PC-3 (cell line): Measurements from ENCODE around the gene CD3E. TPM values are rescaled to one million over a fixed set of nuclear protein-coding genes. Genes with fewer than 3 reads are reported as not detected.

Source experiments
- ATAC-seq: fragments of 200-7000 bp; cut with Tn5 transposase; 2 replicates; pipeline ENCODE4 v1.9.1; 2020; ENCODE audit warnings: mild to moderate bottlenecking, moderate library complexity
- Bru-seq: library from RNA; stranded (reverse); fragments of 400-500 nt; gene quantifications from one replicate; lab custom pipeline; 2021; lab: Mats Ljungman, UMichigan
- BruChase-seq, 2 experiments: library from RNA; stranded (reverse); fragments of 400-500 nt; gene quantifications; one replicate each; lab custom pipeline; 2021; lab: Mats Ljungman, UMichigan
- BruUV-seq: library from RNA; stranded (reverse); fragments of 400-500 nt; replicated peaks from 2 replicates; lab custom pipeline; 2021; lab: Mats Ljungman, UMichigan
- CTCF ChIA-PET: fragments of 300-600 bp; sonication (Branson Sonifier 250); formaldehyde crosslinking; loops from one replicate; lab custom pipeline; 2022; ENCODE audit warnings: antibody characterized with exemption; lab: Charles Lee
- POLR2A ChIA-PET: fragments of 300-600 bp; sonication (Branson Sonifier 250); formaldehyde crosslinking; loops from one replicate; lab custom pipeline; 2022; ENCODE audit warnings: antibody characterized with exemption; ENCODE audit not compliant: unreplicated experiment; lab: Charles Lee
- DNase-seq: peaks from one replicate; pipeline ENCODE4 v3.0.0-alpha.2; 2015
- H2AFZ ChIP-seq: fragments of 300-600 bp; sonication (generic); 2 replicates; pipeline ENCODE4 v1.6.0; 2016; ENCODE audit warnings: antibody characterized with exemption, low read length
- H3F3A ChIP-seq: fragments of 300-600 bp; sonication (generic); one replicate; pipeline ENCODE4 v1.6.0; 2017; ENCODE audit warnings: antibody characterized with exemption, low read length, control low read depth, mild to moderate bottlenecking; ENCODE audit not compliant: unreplicated experiment
- H3K27ac ChIP-seq: fragments of 300-600 bp; sonication (generic); 2 replicates; pipeline ENCODE4 v1.5.1; 2016; ENCODE audit warnings: mild to moderate bottlenecking, low read length
- H3K27me3 ChIP-seq: fragments of 300-600 bp; sonication (generic); 2 replicates; pipeline ENCODE4 v1.6.1; 2016; ENCODE audit warnings: low read length, mixed read lengths
- H3K36me3 ChIP-seq: fragments of 300-600 bp; sonication (generic); 2 replicates; pipeline ENCODE4 v1.6.1; 2016; ENCODE audit warnings: low read depth, mixed run types, low read length, mixed read lengths
- H3K4me1 ChIP-seq: fragments of 300-600 bp; sonication (generic); 2 replicates; pipeline ENCODE4 v1.5.1; 2016; ENCODE audit warnings: low read length; ENCODE audit not compliant: insufficient read depth
- H3K4me2 ChIP-seq: fragments of 300-600 bp; sonication (generic); 2 replicates; pipeline ENCODE4 v1.6.0; 2016; ENCODE audit warnings: low read length
- H3K4me3 ChIP-seq: fragments of 300-600 bp; sonication (generic); 2 replicates; pipeline ENCODE4 v1.5.1; 2016; ENCODE audit warnings: mild to moderate bottlenecking, low read length, mixed read lengths
- H3K79me2 ChIP-seq: fragments of 300-600 bp; sonication (generic); 2 replicates; pipeline ENCODE4 v1.6.1; 2017; ENCODE audit warnings: low read length, mixed read lengths
- H3K9ac ChIP-seq: fragments of 300-600 bp; sonication (generic); 2 replicates; pipeline ENCODE4 v1.6.0; 2016; ENCODE audit warnings: mild to moderate bottlenecking, low read length
- H3K9me2 ChIP-seq: fragments of 300-600 bp; sonication (generic); replicated peaks from 2 replicates; pipeline ENCODE4 v1.6.1; 2016; ENCODE audit warnings: mixed run types, low read length, mixed read lengths
- H3K9me3 ChIP-seq: fragments of 300-600 bp; sonication (generic); 2 replicates; pipeline ENCODE4 v1.6.1; 2016; ENCODE audit warnings: low read length, mixed read lengths
- H4K20me1 ChIP-seq: fragments of 300-600 bp; sonication (generic); 2 replicates; pipeline ENCODE4 v1.6.1; 2016; ENCODE audit warnings: low read length, mixed read lengths
- EZH2 ChIP-seq: fragments of 300-600 bp; sonication (generic); IDR thresholded peaks from one replicate; pipeline ENCODE4 v1.6.1; 2017; ENCODE audit warnings: antibody characterized with exemption, mild to moderate bottlenecking, low read length; ENCODE audit not compliant: unreplicated experiment
- EZH2phosphoT487 ChIP-seq: fragments of 300-600 bp; sonication (generic); IDR thresholded peaks from 2 replicates; pipeline ENCODE4 v1.6.1; 2018; ENCODE audit warnings: mild to moderate bottlenecking, antibody characterized with exemption, low read length, borderline replicate concordance
- intact Hi-C: fragments of 100-400 bp; cut with micrococcal nuclease; formaldehyde crosslinking; loops from 2 replicates; pipeline ENCODE4 v1.9.0; 2023
- long read RNA-seq: library from polyadenylated mRNA; unstranded; transcript quantifications from one replicate; pipeline ENCODE4 v2.0.0, GENCODE V29; 2021; ENCODE audit not compliant: unreplicated experiment
- total RNA-seq: library from RNA; depleted of rRNA; stranded (reverse); fragments of >200 nt; gene quantifications from 2 replicates; pipeline ENCODE4 v1.2.3, GENCODE V29; 2014; rRNA removed
- TF ChIP-seq, protein P1 (sequence below): fragments of 300-600 bp; sonication (generic); conservative IDR thresholded peaks from 2 replicates; pipeline ENCODE4 v1.5.1; 2017; ENCODE audit warnings: antibody characterized with exemption, low read depth, mild to moderate bottlenecking, low read length

The CD3E gene
- total RNA-seq (not detected in 2 replicates), Bru-seq, nascent RNA (not detected), BruChase-seq, experiment 1, labeled RNA remaining after a 6-hour chase (not detected), BruChase-seq, experiment 2, labeled RNA remaining after a 2-hour chase (not detected)
- long read RNA-seq: 0 reads

DNA sequence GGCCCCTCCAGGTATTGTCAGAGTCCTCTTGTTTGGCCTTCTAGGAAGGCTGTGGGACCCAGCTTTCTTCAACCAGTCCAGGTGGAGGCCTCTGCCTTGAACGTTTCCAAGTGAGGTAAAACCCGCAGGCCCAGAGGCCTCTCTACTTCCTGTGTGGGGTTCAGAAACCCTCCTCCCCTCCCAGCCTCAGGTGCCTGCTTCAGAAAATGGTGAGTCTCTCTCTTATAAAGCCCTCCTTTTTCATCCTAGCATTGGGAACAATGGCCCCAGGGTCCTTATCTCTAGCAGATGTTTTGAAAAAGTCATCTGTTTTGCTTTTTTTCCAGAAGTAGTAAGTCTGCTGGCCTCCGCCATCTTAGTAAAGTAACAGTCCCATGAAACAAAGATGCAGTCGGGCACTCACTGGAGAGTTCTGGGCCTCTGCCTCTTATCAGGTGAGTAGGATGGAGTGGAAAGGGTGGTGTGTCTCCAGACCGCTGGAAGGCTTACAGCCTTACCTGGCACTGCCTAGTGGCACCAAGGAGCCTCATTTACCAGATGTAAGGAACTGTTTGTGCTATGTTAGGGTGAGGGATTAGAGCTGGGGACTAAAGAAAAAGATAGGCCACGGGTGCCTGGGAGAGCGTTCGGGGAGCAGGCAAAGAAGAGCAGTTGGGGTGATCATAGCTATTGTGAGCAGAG lies at the start of gene CD3E:
Gene CD3E, plus strand, starts transcription at position 163 of the 681 bp plus-strand sequence. Its CDS starts 223 bp downstream, at position 386.
- intact Hi-C loops: no loop called here
- POLR2A ChIA-PET: no interaction called here
- Histone ChIP-seq H3K27ac (no peak within 1 kb of the TSS), H3K9ac (no peak within 1 kb of the TSS), H3K4me2 (no peak within 1 kb of the TSS), H4K20me1 (no peaks in the 10 kb centered on the region), H3K9me3 (no peaks in the 10 kb centered on the region), H3K79me2 (no peaks in the 10 kb centered on the region), H3K9me2 (no peaks in the 10 kb centered on the region), H3K27me3 (peaks cover 29% of the 10 kb centered on the region), H3F3A (no peaks in the 10 kb centered on the region), H2AFZ (no peak within 1 kb of the TSS), H3K36me3 (no peaks in the 10 kb centered on the region), H3K4me1 (no peaks in the 10 kb centered on the region), H3K4me3 (no peak within 1 kb of the TSS)
- DNase-seq (no peak), ATAC-seq (no peak)
- BruUV-seq: no TSS peak
- TF ChIP-seq, protein P1, sequence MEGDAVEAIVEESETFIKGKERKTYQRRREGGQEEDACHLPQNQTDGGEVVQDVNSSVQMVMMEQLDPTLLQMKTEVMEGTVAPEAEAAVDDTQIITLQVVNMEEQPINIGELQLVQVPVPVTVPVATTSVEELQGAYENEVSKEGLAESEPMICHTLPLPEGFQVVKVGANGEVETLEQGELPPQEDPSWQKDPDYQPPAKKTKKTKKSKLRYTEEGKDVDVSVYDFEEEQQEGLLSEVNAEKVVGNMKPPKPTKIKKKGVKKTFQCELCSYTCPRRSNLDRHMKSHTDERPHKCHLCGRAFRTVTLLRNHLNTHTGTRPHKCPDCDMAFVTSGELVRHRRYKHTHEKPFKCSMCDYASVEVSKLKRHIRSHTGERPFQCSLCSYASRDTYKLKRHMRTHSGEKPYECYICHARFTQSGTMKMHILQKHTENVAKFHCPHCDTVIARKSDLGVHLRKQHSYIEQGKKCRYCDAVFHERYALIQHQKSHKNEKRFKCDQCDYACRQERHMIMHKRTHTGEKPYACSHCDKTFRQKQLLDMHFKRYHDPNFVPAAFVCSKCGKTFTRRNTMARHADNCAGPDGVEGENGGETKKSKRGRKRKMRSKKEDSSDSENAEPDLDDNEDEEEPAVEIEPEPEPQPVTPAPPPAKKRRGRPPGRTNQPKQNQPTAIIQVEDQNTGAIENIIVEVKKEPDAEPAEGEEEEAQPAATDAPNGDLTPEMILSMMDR: no peak
- TF ChIP-seq EZH2 (no peak), EZH2phosphoT487 (no peak)
- CTCF ChIA-PET: interaction anchor here (0.6 kb wide), 1 partner anchor 1425 kb away, joined by 3 read pairs; no protein-coding TSS in a partner anchor

DNA sequence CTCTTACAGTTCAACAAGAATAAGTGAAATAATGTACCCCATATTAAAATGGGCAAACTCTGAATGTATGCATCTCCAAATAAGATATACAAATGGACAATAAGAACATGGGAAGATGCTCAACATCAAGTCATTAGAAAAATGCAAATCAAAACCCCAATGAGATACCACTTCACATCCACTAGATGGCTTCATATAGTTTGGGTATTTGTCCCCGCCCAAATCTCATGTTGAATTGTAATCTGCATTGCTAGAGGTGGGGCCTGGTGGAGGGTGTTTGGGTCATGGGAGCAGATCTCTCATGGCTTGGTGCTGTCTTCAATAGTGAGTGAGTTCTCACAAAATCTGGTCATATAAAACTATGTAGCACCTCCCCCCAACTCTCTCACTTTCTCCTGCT lies 46.1 kb upstream of the CD3E start:
- no peaks in the 10 kb centered on the region for H4K20me1 ChIP-seq
- no peak overlapping the region for H3K4me3 ChIP-seq
- H3K4me1 ChIP-seq: peaks cover 13% of the 10 kb centered on the region
- ATAC-seq (no peak), DNase-seq (peak; percentile 50)
- intact Hi-C loops: no loop called here
- H3F3A ChIP-seq: no peaks in the 10 kb centered on the region
- H3K79me2 ChIP-seq: peaks cover 19% of the 10 kb centered on the region
- ChIA-PET POLR2A (no interaction called here), CTCF (no interaction called here)
- no peak overlapping the region for H3K4me2 ChIP-seq
- TF ChIP-seq, protein P1: peak; percentile 68
- TF ChIP-seq EZH2phosphoT487 (no peak), EZH2 (no peak)
- BruUV-seq: no TSS peak
- H3K9me2 ChIP-seq: no peaks in the 10 kb centered on the region
- H3K27me3 ChIP-seq: no peaks in the 10 kb centered on the region
- no peak overlapping the region for H3K27ac ChIP-seq
- H3K9me3 ChIP-seq: no peaks in the 10 kb centered on the region
- H2AFZ ChIP-seq: no peak overlapping the region
- H3K36me3 ChIP-seq: peaks cover 49% of the 10 kb centered on the region
- H3K9ac ChIP-seq: no peak overlapping the region

DNA sequence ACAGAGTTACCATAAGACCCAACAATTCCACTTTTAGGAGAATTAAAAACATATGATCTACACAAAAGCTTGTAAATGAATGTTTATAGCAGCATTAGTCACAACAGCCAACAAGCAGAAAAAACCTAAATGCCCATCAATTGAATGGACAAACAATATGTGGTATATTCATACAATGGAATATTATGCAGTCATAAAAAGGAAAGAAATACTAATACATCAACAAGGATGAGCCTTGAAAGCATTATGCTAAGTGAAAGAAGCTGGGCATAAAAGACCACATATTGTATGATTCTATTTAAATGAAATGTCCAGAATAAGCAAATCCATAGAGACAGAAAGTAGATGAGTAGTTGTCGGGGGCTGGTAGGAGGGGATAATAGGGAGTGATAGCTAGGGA lies 45.4 kb upstream of the CD3E start:
- Histone ChIP-seq H2AFZ (no peak overlapping the region), H3K9ac (no peak overlapping the region), H3K9me3 (no peaks in the 10 kb centered on the region), H3K4me3 (no peak overlapping the region), H3K36me3 (peaks cover 49% of the 10 kb centered on the region), H3K4me1 (peaks cover 14% of the 10 kb centered on the region), H3K27ac (no peak overlapping the region), H3K9me2 (no peaks in the 10 kb centered on the region), H4K20me1 (no peaks in the 10 kb centered on the region), H3K4me2 (no peak overlapping the region), H3K79me2 (peaks cover 21% of the 10 kb centered on the region), H3K27me3 (no peaks in the 10 kb centered on the region), H3F3A (no peaks in the 10 kb centered on the region)
- ChIA-PET CTCF (no interaction called here), POLR2A (no interaction called here)
- ATAC-seq (no peak), DNase-seq (no peak)
- TF ChIP-seq, protein P1: no peak
- no peak for TF ChIP-seq EZH2phosphoT487
- TF ChIP-seq EZH2: no peak
- intact Hi-C loops: no loop called here
- BruUV-seq: no TSS peak
